Breast epithelium (tissue), 4 donors: ENCODE data around the gene HPCA. TPM values are rescaled to one million over a fixed set of nuclear protein-coding genes. Genes with fewer than 3 reads are reported as not detected.
A peak's percentile ranks its signal among the peaks of the same experiment; 100 is the strongest.

Experiments used
- DNase-seq, 2 donors: peaks; one replicate each; pipeline ENCODE4 v3.0.0-alpha.2; 2019; ENCODE audit warnings: low spot score in 2 of 2
- H3K27ac ChIP-seq, 2 donors: fragments of 200-600 bp; sonication (generic) in 1 of 2; one replicate each; pipeline ENCODE4 v1.5.1; 2016 to 2019; ENCODE audit warnings: mild to moderate bottlenecking in 1 of 2
- H3K27me3 ChIP-seq, 2 donors: fragments of 200-600 bp; sonication (generic) in 1 of 2; one replicate each; pipeline versions ENCODE4 v1.5.1 to v1.6.0; 2017 to 2019; ENCODE audit warnings: control low read depth in 1 of 2, mild to moderate bottlenecking in 1 of 2
- H3K36me3 ChIP-seq: fragments of 200-600 bp; one replicate; pipeline ENCODE4 v1.5.1; 2019
- H3K4me1 ChIP-seq, 2 donors: fragments of 200-600 bp; sonication (generic); one replicate each; pipeline ENCODE4 v1.5.1; 2016 to 2019; ENCODE audit warnings: control low read depth in 1 of 2
- H3K4me3 ChIP-seq, 3 donors: fragments of 200-600 bp; sonication (generic); 1 replicate in 2 of 3; 2 replicates in 1 of 3; pipeline ENCODE4 v1.5.1; 2016 to 2019; ENCODE audit warnings: mild to moderate bottlenecking in 3 of 3, moderate library complexity in 2 of 3
- H3K9me3 ChIP-seq, 2 donors: fragments of 200-600 bp; sonication (generic) in 1 of 2; one replicate each; pipeline ENCODE4 v1.5.1; 2016 to 2019; ENCODE audit warnings: control low read depth in 1 of 2
- POLR2A ChIP-seq: fragments of 450-650 bp; IDR thresholded peaks from one replicate; pipeline ENCODE4 v1.6.1; 2016; ENCODE audit warnings: antibody characterized with exemption, mild to moderate bottlenecking, moderate library complexity
- POLR2AphosphoS5 ChIP-seq, 3 donors: sonication (generic); formaldehyde crosslinking; IDR thresholded peaks; one replicate each; pipeline ENCODE4 v1.6.1; 2017; ENCODE audit warnings: antibody characterized with exemption in 3 of 3
- intact Hi-C: fragments of 100-400 bp; cut with DNase I; formaldehyde crosslinking; loops from one replicate; pipeline ENCODE4 v1.15.1; 2023; ENCODE audit warnings: low total_unique reads
- total RNA-seq, 3 donors: library from RNA; depleted of rRNA; stranded (reverse); fragments of >200 nt; gene quantifications; one replicate each; pipeline ENCODE4 v1.1.0, GENCODE V29; 2016
- TF ChIP-seq, protein P1 (sequence below), 3 donors: fragments of 450-650 bp; IDR thresholded peaks; one replicate each; pipeline ENCODE4 v1.5.1; 2016 to 2017; ENCODE audit warnings: antibody characterized with exemption in 3 of 3, mild to moderate bottlenecking in 3 of 3, moderate library complexity in 3 of 3

The HPCA gene
- total RNA-seq, 3 donors from 2014 or later, result 2.0 TPM; not detected in 2

- intact Hi-C loops, result no loop called here
- no peak for DNase-seq
- peak overlapping the region; percentile 54 to 72 for H3K27ac ChIP-seq
Observed at GRCh38 chr1:32900371-32900955, 14.2 kb downstream of the HPCA start.

DNA sequence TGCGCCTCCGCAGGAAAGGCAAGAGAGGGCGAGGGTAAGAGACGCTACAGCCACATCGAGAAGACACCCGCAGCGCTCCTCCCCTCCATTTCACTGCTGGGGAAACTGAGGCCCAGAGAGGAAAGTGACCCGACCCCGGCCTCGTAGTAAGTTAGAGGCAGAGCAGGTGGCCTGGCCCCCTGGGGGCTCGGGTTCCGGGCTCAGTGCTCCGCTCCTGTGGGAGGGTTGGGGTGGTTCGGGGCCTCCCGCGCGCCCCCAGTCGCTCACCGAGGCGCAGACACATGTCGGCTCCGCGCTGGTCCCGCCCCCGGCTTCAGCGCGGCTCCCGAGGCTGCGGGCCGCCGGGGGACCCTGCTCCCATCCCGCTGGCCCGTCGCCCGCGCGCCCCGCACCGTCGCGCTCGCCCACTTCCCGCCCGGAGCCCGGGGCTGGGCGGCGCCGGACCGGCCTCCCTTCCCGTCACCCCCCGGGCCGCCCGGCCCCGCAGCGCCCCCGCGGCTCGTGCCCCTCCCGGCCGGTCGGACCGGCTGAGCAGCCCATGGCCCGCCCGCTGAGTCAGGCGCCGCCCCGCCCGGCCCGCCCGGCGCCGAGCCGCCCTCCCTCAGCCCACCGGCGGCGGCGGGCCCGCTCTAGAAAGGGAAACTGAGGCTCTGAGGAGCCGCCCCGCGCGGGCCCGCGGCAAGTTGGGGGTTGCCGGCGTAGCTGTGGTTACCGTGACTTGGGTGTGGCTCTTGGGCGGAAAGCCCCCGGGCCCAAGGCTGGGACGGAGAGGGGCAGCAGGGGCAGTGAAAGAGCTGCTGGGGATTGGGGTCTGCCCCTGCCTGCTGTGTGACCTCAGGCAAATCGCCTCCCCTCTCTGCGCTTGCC is 14.9 kb downstream of the HPCA start, which contains the start of gene TMEM54:
TSS of gene TMEM54 (minus strand) at position 434 of the 867 bp plus-strand sequence. CDS start at position 283, 151 bp downstream.
- Histone ChIP-seq H3K36me3 (no peaks in the 10 kb centered on the region), H3K4me3 (peak within 1 kb of the TSS; percentile 52 to 99 (median 78)), H3K9me3 (no peaks in the 10 kb centered on the region), H3K27me3 (no peaks in the 10 kb centered on the region), H3K27ac (peak within 1 kb of the TSS; percentile 68 to 72), H3K4me1 (peaks cover 3 to 4% of the 10 kb centered on the region in 2 donors)
- TF ChIP-seq, protein P1, sequence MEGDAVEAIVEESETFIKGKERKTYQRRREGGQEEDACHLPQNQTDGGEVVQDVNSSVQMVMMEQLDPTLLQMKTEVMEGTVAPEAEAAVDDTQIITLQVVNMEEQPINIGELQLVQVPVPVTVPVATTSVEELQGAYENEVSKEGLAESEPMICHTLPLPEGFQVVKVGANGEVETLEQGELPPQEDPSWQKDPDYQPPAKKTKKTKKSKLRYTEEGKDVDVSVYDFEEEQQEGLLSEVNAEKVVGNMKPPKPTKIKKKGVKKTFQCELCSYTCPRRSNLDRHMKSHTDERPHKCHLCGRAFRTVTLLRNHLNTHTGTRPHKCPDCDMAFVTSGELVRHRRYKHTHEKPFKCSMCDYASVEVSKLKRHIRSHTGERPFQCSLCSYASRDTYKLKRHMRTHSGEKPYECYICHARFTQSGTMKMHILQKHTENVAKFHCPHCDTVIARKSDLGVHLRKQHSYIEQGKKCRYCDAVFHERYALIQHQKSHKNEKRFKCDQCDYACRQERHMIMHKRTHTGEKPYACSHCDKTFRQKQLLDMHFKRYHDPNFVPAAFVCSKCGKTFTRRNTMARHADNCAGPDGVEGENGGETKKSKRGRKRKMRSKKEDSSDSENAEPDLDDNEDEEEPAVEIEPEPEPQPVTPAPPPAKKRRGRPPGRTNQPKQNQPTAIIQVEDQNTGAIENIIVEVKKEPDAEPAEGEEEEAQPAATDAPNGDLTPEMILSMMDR (IDR thresholded peaks at IDR 0.05), result no peak
- TF ChIP-seq POLR2A (no peak), POLR2AphosphoS5 (IDR thresholded peaks at IDR 0.05) (no peak)
- intact Hi-C loops, result no loop called here
- peak in 1 of 2 donors; percentile 63 for DNase-seq

More at GRCh38 chr1:32900371-32900955, 14.2 kb downstream of the HPCA start:
- TF ChIP-seq, protein P1 (IDR thresholded peaks at IDR 0.05), result no peak
- TF ChIP-seq POLR2A (no peak), POLR2AphosphoS5 (IDR thresholded peaks at IDR 0.05) (no peak)
- no peaks in the 10 kb centered on the region for H3K27me3 ChIP-seq
- H3K36me3 ChIP-seq, result no peaks in the 10 kb centered on the region
- H3K4me1 ChIP-seq, result peaks cover 3 to 4% of the 10 kb centered on the region in 2 donors
- H3K9me3 ChIP-seq, result no peaks in the 10 kb centered on the region
- H3K4me3 ChIP-seq, result peak overlapping the region; percentile 52 to 99 (median 78)

DNA sequence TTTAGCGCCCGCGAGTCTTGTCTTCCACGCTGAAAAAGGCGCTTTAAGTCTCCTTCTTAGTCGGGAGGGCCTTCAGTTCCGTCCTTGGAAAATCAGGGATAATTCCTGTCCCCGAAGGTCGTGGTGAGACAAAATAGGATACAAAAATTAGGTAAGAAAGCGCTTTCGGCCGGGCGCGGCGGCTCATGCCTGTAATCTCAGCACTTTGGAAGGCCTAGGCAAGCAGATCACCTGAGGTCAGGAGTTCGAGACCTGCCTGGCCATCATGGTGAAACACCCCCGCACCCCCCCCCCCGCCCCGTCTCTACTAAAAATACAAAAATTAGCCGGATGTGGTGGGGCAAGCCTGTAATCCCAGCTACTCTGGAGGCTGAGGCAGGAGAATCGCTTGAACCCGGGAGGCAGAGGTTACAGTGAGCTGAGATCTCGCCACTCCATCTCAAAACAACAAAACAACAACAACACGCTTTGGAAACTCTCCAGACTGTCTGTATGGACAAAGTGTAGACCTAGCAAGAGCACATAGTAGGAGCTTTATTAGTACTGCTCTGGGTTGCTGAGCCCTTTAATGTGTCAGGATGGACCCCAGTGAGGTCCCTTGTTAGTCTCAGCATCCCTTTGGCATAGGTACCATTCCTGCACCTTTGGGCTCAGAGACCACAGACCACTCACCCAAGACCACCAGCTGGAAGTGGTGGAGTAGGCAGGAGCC is 15.7 kb downstream of the HPCA start:
- Histone ChIP-seq H3K4me1 (peaks cover 3 to 4% of the 10 kb centered on the region in 2 donors), H3K27ac (peak overlapping the region; percentile 68 to 72), H3K27me3 (no peaks in the 10 kb centered on the region), H3K36me3 (no peaks in the 10 kb centered on the region), H3K4me3 (peak overlapping the region; percentile 52 to 99 (median 78)), H3K9me3 (no peaks in the 10 kb centered on the region)
- DNase-seq, result no peak
- TF ChIP-seq POLR2A (no peak), POLR2AphosphoS5 (IDR thresholded peaks at IDR 0.05) (no peak)
- TF ChIP-seq, protein P1 (IDR thresholded peaks at IDR 0.05), result no peak
- intact Hi-C loops, result no loop called here

DNA sequence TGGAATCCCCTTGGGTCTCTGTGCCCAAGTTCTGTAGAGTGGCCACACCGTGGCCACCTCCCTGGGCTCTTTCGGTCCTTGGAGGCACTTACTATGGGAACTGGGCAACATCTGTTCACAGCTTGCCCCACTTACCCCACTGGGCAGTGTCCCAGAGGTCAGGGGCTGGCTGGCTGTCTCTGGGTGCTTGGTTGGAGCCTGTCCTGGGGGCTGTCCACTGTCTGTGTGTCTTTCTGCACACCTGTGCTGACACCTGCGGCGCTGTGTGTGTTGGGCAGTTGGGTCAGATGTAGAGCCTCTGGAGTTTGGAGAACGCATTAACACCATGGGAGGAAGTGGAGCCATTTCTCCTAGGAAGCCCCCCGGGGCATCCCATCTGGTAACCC is 16.2 kb downstream of the HPCA start:
- no peaks in the 10 kb centered on the region for H3K27me3 ChIP-seq

More for the DNA sequence above, 16.2 kb downstream of the HPCA start:
- TF ChIP-seq POLR2AphosphoS5 (IDR thresholded peaks at IDR 0.05), result no peak
- no peak for TF ChIP-seq POLR2A
- TF ChIP-seq, protein P1 (IDR thresholded peaks at IDR 0.05), result no peak
- no peak overlapping the region for H3K4me3 ChIP-seq
- no peaks in the 10 kb centered on the region for H3K36me3 ChIP-seq
- intact Hi-C loops, result no loop called here
- DNase-seq, result no peak
- no peaks in the 10 kb centered on the region for H3K9me3 ChIP-seq
- no peak overlapping the region for H3K27ac ChIP-seq
- H3K4me1 ChIP-seq, result peaks cover 3 to 4% of the 10 kb centered on the region in 2 donors
